NCI-H146 treated with DMSO at 0.1 percent for 48 hours (cell line): Measurements from ENCODE around the gene NISCH.

Experiments used
- DNase-seq: peaks from one replicate; lab custom pipeline; 2025; ENCODE audit not compliant: unreplicated experiment; lab: John Stamatoyannopoulos, UW

NISCH gene

GRCh38 chr3:52511509-52511908 is 56.1 kb downstream of the NISCH start:
- DNase-seq = no peak

GRCh38 chr3:52512105-52512504 is 56.7 kb downstream of the NISCH start:
- no peak for DNase-seq

- DNase-seq = no peak
Observed at GRCh38 chr3:52512727-52513126, 57.3 kb downstream of the NISCH start.

GRCh38 chr3:52513281-52513680 is 57.9 kb downstream of the NISCH start:
- DNase-seq = no peak

GRCh38 chr3:52514576-52514975 is 59.2 kb downstream of the NISCH start:
- DNase-seq = no peak

- no peak for DNase-seq
Observed at GRCh38 chr3:52515192-52515591, 59.8 kb downstream of the NISCH start.

GRCh38 chr3:52516509-52517195 is 61.2 kb downstream of the NISCH start:
- no peak for DNase-seq

- no peak for DNase-seq
Observed at GRCh38 chr3:52517796-52518722, 62.7 kb downstream of the NISCH start.

GRCh38 chr3:52518723-52519444 is 63.5 kb downstream of the NISCH start:
- DNase-seq = no peak

GRCh38 chr3:52519445-52520140 is 64.2 kb downstream of the NISCH start:
- no peak for DNase-seq

- DNase-seq = no peak
Observed at GRCh38 chr3:52520141-52520667, 64.8 kb downstream of the NISCH start.

- no peak for DNase-seq
Observed at GRCh38 chr3:52520716-52521487, 65.5 kb downstream of the NISCH start.

GRCh38 chr3:52521488-52521824 is 66.1 kb downstream of the NISCH start:
- no peak for DNase-seq

GRCh38 chr3:52521881-52522650 is 66.7 kb downstream of the NISCH start:
- no peak for DNase-seq

GRCh38 chr3:52522651-52523251 is 67.3 kb downstream of the NISCH start:
- no peak for DNase-seq

GRCh38 chr3:52523386-52524257 is 68.2 kb downstream of the NISCH start:
- no peak for DNase-seq

GRCh38 chr3:52524258-52524751 is 68.9 kb downstream of the NISCH start:
- DNase-seq = no peak
